Hepatocyte (in vitro differentiated cells): Measurements from ENCODE around the gene ADRA1B.

ENCODE experiments used
- EZH2 ChIP-seq: fragments of 200-600 bp; sonication (generic); IDR thresholded peaks from 2 replicates; pipeline ENCODE4 v1.6.1; 2016; ENCODE audit warnings: antibody characterized with exemption, mild to moderate bottlenecking, borderline replicate concordance
- TF ChIP-seq, protein P1 (sequence below): fragments of 200-600 bp; sonication (generic); IDR thresholded peaks from 2 replicates; pipeline ENCODE4 v1.5.1; 2016; ENCODE audit warnings: antibody characterized with exemption, mild to moderate bottlenecking; ENCODE audit not compliant: poor library complexity

DNA sequence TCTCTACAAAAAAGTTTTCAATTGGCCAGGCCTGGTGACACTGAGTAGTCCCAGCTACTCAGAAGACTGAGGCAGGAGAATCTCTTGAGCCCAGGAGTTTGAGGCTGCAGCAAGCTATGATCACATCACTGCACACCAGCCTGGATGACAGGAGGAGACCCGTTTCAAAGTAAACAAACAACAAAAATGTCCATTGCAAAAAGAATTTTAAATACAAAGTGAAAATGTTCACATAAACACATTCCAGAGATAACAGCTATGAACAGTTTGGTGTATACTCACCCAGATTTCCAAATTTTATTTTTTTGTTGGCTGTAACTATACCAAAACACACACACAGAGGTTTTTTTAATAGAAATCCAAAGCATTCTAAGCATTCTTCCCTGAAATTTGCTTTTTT is 39.8 kb downstream of the ADRA1B start:
- TF ChIP-seq, protein P1, sequence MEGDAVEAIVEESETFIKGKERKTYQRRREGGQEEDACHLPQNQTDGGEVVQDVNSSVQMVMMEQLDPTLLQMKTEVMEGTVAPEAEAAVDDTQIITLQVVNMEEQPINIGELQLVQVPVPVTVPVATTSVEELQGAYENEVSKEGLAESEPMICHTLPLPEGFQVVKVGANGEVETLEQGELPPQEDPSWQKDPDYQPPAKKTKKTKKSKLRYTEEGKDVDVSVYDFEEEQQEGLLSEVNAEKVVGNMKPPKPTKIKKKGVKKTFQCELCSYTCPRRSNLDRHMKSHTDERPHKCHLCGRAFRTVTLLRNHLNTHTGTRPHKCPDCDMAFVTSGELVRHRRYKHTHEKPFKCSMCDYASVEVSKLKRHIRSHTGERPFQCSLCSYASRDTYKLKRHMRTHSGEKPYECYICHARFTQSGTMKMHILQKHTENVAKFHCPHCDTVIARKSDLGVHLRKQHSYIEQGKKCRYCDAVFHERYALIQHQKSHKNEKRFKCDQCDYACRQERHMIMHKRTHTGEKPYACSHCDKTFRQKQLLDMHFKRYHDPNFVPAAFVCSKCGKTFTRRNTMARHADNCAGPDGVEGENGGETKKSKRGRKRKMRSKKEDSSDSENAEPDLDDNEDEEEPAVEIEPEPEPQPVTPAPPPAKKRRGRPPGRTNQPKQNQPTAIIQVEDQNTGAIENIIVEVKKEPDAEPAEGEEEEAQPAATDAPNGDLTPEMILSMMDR = no peak
- TF ChIP-seq EZH2 = no peak
